GM20431 (cell line): ENCODE data around the gene SPINT2.

Experiments
- in situ Hi-C: fragments of 300-500 bp; cut with MseI, MboI; formaldehyde crosslinking; loops from one replicate; pipeline ENCODE4 v1.15.0; 2020; ENCODE audit warnings: low sequenced_read_pairs; ENCODE audit not compliant: unreplicated experiment

The SPINT2 gene

DNA sequence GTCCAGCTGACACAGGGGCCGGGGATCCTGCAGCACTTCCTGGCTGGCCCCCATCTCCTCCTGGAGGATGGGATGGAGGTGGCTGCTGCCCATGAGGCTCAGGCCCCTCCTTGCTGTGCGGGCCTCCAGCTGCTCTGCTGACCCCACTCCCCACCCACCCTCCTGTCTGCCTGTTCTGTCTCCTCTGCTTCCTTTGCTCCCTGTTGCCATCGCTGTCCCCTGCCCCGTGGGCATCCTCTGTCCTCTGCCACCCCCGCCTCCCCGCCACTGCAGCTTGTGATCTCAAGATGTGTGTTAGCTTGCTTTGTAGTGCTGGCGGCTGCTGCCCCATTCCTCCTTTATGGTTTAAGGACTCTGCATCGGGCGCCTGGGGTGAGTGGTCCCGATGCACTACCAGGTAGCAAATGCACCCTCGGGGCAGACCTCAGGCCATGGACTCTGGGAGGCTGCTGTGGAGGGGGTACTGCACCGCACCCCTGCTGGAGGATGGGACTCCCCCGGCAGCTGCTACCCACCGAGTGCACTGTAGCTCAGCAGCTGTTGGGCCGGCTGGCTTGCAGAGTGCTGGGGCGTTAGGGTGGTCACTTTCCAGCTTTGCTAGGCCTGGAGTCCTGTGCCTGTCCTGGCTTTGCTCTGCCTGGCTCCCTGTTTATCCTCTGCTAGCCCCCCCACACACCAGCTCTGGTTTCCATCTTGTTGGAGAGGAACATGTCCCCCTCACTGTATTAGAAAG lies 23.9 kb downstream of the SPINT2 start:
- in situ Hi-C loops, result no loop called here

DNA sequence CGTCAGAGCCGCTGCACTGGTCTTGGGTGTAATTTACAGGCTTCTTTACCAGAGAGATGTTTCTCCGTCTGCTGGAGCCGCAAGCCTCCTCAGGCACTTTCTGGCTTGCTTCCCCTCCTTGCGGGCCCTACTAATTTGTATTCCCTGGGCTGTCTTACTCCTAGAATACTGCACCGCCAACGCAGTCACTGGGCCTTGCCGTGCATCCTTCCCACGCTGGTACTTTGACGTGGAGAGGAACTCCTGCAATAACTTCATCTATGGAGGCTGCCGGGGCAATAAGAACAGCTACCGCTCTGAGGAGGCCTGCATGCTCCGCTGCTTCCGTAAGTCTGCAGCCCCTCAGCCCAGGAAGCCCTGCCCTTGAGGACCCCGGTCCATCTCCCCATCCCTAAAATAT lies 25.6 kb downstream of the SPINT2 start:
- in situ Hi-C loops, result no loop called here

DNA sequence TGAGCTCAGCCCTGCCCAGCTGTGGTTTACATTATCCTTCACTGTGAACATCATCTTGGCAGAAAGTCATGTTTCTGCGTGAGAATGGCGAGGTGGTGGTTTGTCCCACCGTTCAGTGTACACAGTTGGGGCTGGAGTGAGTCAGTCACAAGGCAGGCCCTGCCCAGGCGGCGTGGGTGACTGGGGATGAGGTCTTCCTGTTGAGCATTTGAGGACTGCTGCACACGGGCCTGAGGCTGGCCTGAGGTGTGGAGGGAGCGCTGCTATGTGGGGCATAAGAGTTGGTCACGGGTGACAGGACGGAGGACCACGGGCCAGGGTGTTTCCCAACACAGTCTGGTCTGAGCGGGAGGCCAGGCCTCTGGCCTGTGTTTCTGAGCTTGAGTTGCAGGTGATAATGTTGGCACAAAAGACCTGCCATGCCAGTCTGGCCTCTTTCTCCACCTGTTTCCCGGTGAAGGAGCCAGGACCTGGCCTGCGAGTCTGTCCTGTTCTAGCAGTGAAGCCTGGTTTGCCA lies 26.3 kb downstream of the SPINT2 start:
- in situ Hi-C loops, result no loop called here

DNA sequence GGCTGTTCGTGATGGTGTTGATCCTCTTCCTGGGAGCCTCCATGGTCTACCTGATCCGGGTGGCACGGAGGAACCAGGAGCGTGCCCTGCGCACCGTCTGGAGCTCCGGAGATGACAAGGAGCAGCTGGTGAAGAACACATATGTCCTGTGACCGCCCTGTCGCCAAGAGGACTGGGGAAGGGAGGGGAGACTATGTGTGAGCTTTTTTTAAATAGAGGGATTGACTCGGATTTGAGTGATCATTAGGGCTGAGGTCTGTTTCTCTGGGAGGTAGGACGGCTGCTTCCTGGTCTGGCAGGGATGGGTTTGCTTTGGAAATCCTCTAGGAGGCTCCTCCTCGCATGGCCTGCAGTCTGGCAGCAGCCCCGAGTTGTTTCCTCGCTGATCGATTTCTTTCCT lies 27.5 kb downstream of the SPINT2 start:
- in situ Hi-C loops, result no loop called here

DNA sequence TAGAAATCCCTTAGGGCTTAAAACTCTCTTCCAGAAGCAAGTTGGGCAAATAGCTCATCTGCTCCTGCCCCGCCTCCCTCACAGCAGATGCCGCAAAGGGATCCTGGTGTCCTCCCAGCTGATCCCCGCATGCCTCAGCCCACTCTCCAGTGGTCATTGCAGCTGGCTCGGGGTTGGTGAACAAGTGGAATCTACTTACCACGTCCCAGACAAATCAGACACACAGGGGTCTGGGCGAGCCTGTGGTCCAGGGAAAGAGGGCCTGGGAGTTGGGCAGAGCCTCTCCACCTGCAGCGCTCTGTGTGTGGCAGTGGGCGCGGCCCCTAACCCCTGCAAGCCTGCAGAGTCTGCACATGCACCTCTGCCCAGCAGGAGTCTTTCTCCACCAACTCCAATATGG lies 28.9 kb downstream of the SPINT2 start:
- in situ Hi-C loops, result no loop called here

DNA sequence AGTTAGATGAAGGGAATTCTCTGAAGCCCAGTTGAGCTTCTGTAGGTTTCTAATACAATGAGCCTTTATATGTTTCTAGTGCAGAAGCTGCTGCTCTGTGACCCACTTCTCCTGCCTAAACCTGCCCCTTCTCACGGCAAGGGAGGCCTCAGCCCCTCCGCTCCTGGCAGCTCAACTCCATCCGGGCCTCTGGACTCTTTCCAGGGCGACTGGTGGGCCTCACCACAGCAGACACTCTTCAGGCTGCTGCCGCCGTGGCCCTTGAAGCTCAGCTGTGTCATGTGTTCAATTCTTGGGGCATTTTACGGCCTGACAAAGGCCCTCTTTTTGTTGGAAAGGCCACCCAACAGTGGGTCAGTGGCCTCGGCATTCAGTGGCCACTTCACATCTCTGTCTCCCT lies 29.7 kb downstream of the SPINT2 start:
- in situ Hi-C loops, result no loop called here

DNA sequence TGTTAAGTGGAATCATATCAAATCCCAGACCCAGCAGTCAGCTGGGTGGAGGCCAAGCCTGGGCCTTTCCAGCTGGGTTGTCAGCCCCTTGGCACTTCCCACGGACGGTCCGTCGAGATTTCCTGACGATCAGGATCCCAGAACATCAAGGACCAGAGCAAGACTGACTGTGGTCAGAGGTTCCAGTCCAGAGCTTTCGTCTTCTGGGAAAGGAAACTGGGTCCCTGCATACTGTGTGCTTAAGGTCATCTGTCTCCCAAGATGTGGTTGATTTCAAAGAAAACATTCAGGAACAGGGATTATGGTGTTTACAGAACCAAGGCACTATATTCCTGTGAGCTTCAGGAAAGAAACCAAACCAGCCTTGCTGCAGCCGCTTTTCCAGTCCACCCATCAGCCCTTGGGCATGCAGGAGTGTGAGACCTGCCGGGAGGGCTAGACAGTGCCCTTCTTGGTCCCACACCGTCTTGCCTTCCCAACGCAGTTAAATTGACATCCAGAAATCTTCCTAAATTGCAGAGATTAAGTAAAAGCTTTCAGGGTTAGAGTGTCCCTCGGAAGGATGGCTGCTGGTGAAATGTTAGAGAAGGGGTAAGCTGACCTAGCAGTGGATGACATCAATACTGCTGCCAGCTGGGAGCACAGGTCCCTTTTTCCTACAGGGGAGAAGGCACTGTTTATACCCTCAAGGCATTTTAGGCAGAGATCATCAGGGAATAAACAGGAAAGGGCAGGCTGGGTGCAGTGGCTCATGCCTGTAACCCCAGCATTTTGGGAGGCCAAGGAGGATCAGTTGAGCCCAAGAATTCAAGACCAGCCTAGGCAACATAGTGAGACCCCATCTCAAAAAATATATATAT lies 34.7 kb downstream of the SPINT2 start:
- in situ Hi-C loops, result no loop called here

DNA sequence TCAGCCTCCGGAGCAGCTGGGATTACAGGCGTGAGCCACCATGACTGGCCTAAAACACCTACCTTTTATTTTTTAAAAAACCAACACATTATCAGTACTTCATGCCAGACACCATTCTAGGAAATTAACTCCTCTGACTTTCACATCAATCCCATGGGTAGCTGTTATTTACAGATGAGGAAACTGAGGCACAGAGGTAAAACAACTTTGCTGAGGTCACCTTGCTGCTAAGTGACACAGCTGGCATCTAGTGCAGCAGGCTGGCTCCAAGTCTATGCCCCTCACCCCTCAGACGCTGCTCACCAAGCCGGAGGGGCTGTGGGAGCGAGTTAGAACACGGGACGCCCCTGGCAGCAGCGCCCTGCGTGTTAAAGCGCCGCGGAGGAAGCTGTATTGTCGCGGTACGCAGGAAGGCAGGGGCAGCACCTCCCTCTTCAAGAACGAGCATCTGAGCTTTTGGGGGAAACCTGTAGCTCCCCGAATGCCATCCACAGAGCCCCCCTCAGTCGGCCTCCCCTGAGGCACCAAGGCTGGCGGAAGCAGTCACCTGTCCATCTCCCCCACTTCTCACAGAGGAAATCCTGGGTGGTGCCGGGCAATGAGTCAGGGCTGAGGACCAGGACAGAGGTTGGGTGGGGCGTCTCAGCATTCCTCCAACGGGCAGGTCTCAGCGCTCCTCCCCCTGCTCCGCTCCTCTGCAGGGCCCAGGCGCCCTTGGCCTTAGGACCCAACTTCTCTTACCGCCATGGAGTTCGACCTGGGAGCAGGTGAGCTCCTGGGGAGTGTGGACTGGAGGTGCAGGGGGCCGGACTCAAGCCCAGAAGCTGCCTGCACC lies 39.4 kb downstream of the SPINT2 start, which contains the start of gene C19orf33:
C19orf33 (plus strand) TSS at position 735 of the 835 bp plus-strand sequence; CDS start at position 746, 11 bp downstream.
- in situ Hi-C loops, result no loop called here

DNA sequence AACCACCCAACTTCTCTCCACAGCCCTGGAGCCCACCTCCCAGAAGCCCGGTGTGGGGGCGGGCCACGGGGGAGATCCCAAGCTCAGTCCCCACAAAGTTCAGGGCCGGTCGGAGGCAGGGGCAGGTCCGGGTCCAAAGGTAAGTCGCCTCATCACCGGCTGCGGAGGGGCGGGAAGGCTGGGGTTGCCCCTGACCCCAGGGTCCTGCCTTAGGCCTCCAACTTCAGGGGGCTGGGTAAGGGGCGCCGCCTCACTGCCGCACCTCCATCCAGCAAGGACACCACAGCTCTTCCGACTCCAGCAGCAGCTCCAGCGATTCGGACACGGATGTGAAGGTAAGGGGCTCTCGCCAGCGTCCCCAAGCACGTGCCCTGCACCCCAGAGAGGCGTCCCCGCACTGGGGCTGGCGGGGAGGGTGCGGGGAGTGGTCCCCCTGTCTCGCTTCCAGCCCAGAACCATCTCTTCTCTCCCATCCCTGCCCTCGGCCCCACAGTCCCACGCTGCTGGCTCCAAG lies 40.0 kb downstream of the SPINT2 start:
- in situ Hi-C loops, result no loop called here

DNA sequence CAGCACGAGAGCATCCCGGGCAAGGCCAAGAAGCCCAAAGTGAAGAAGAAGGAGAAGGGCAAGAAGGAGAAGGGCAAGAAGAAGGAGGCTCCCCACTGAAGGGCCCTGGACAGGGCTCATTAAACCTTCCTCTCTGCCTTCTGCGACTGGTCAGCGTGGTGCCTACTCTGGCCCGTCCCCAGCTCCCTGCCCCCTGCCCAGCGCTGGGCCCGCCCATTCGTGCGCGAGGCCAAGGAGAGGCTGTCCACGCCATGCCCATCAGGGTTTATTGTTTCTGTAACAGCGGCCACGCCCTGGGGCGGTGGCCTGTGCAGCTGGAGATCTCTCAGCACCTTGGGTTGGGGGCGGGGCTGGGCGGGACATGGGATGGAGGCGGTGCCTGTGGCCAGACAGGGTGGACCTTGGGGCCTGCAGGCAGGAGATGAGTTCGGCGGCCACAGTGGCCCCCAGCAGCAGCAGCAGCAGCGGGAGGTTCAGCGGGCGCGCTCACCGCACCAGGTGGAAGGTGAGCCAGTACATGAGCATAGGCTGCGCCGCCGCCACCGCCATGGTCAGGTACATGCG lies 40.6 kb downstream of the SPINT2 start:
- in situ Hi-C loops, result no loop called here

DNA sequence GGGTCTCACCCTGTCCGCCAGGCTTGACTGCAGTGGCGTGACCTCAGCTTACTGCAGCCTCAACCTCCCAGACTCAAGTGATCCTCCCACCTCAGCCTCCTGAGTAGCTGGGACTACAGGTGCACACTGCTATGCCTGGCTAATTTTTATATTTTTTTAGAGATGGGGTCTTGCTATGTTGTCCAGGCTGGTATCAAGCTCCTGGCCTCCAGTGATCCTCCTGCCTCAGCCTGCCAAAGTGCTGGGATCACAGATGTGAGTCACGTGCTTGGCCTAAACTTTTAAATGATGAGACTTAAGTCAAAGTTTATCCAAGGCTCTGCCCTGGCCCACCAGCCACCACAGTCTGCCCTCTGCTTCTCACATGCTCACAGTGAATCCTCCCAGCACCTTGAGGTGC lies 41.9 kb downstream of the SPINT2 start:
- in situ Hi-C loops, result no loop called here

DNA sequence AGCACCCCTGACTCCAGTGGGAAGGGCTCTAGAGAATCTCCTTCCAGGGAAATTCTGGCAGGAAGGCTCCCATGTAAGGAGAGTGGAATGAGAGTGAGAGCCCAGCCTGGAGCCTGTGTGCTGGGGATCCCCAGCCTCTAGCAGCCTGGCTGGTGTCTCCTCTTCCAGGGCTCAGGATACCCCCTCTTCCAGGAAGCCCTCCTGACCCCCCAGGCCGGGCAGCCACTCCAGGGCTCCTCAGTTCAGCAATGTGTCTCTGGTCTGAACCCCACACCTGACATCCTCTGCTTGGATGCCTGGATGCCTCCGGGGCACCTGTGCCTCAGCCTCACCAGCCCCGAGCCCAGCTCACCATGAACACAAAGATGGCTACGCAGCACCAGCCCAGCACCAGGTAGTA lies 42.7 kb downstream of the SPINT2 start:
- in situ Hi-C loops, result no loop called here

DNA sequence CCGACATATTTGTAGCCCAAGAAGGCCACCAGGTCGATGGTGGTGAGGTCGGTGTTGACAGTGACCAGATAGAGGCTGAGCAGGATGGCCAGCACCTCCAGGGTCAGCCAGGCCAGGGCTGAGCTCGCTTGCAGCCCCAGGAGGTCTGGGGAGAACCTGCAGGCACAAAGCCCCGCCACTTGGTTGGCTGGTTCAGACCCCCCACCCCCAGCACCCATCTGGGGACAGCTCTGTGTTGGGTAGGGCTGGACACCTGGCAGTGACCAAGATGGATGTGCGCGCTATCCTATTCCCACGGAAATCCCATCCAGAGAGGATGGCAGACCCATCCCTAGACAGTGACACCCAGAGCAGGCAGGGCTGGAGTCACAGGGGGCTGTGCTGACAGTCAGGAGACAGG lies 43.2 kb downstream of the SPINT2 start:
- in situ Hi-C loops, result no loop called here

DNA sequence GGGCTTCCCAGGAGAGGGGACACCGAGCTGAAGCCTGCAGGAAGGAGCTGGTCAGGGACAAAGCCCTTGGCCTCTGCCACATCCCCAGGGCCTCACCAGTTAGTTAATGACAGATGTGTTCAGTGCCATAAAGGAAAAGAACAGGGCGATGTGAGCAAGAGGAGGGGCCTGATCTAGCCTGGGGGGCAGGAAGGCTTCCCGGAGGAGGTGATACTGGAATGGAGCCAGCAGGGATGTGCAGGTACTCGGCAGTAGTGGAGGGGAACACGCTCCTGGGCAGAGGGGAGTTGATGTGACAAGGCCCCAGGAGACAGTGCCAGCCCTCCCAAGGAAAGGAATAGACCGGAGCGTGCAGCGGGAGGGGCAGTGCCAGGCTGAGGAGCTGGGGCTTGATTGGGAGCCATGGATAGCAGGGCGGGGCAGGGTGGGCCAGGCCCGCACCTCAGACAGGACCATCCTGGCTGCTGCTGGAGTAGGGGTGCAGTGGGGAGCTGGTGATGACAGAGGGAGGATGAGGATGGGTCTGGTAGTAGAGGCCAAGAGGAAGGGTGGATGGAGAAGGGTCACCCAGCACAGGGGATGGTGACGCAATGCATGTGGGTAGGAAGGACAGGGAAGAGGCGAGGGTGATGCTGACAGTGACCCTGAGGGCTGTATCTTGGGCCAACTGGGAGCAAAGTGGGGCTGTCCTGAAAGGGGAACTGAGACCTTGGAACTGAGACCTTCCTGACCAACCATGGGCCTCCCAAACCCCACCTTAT lies 43.8 kb downstream of the SPINT2 start:
- in situ Hi-C loops, result no loop called here

DNA sequence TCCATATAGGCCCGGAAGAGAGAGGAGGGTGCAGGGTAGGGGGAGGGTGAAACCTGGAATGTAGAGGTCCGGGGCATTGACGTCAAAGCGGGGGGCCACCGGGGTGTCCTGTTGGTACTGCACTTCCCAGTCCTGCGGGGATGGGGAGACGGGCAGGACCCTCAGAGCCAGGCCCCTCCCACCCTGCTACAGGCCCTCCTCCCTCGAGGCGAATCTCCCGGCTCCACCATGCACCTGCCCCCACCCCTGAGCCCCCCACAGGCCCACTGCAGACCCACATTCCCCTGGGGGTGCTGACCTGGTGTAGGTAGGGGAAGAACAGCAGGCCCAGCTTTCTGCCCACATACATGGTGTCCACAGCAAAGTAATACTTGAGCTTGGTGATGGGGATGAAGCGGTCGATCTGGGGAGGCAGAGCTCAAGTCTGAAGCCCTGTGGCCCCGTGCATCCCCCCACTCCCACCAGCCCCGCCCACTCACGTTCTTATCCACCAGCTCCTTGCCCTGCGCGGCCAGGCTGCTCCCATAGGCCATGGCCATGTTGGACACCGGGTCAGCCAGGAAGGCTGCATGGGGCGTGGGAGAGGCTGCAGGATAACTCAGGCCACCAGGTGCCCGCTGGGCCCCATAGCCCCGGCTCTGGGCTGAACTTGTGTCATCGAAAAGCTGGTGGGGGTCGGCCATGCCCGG lies 44.7 kb downstream of the SPINT2 start:
- in situ Hi-C loops, result no loop called here

DNA sequence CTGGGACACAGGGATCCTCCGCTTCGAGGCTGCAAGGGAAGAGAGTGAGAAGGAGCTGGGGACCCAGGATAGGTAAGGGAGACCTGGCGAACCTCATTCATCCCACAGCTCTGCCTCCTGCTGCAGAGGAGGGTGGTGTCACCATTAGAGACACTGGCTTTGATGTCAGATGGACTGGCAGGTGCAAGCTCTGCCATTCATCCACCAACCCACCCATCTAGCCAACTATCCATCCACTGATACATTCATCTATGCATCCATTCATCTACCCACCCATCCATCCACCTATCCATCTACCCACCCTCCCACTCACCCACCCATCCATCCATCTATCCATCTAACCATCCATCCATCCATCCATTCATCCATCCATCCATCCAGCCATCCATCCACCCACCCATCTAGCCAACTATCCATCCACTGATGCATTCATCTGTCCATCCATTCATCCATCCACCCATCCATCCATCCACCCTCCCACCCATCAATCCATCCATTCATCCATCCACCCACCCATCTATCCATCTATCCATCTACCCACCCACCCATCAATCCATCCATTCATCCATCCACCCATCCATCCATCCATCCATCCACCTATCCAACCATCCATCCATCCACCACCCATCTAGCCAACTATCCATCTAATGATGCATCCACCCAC lies 45.4 kb downstream of the SPINT2 start:
- in situ Hi-C loops, result no loop called here

DNA sequence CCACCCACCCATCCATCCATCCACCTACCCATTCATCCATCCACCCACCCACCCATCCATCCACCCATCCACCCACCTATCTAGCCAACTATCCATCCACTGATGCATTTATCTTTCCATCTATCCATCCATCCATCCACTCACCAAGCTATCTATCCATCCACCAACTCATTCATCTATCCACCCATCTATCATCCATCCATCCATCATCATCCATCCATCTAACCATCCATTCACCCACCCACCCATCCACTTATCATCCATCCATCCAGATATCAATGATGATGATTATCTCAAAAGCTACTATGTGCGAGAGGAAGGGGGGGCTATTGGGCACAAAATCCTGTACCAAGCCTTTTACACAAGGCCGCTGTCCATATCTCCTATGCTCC lies 45.9 kb downstream of the SPINT2 start:
- in situ Hi-C loops, result no loop called here

DNA sequence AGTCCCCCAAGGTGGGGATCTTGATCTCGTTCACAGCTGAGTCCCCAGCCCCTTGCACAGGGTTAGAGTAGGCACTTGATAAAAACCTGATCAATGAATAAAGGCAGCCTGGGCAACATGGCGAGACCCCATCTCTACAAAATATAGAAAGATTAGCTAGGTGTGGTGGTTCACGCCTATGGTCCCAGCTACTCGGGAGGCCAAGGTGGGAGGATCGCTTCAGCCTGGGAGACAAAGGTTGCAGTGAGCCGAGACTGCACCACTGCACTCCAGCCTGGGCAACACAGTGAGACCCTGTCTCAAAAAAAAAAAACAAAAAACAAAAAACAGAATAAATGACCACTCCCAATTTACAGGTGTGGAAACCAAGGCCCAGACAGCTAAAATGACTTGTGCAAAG lies 46.6 kb downstream of the SPINT2 start:
- in situ Hi-C loops, result no loop called here
